ENCODE data around the gene PPP3CA. TPM values are rescaled to one million over a fixed set of nuclear protein-coding genes. Genes with fewer than 3 reads are reported as not detected.

PPP3CA gene
- total and polyA plus RNA-seq, 2 of the 13 experiments (the other 11 are each of a cell fraction or from before 2014, with no cell fraction given), result 4.8 to 13.2 TPM

DNA sequence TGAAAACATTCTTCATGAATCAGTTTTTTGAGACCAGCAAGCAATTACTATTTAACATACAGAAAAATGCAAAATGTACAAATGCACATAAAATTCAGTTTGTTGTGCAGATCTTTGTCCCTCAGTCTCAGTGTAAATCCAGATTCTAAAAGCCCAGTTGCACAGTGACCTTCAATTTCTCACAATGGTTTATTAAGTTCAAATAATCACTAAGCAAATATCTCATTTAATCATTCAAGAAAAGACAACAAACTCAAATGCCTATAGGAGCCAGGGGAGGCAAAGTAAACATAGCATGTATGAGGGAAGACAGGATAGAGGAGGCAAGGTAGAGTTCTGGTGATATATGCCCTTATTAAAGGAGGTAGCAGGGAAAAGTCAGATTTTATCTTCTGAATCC is 82.8 kb downstream of the PPP3CA start (continued):
- TF ChIP-seq, protein P1, sequence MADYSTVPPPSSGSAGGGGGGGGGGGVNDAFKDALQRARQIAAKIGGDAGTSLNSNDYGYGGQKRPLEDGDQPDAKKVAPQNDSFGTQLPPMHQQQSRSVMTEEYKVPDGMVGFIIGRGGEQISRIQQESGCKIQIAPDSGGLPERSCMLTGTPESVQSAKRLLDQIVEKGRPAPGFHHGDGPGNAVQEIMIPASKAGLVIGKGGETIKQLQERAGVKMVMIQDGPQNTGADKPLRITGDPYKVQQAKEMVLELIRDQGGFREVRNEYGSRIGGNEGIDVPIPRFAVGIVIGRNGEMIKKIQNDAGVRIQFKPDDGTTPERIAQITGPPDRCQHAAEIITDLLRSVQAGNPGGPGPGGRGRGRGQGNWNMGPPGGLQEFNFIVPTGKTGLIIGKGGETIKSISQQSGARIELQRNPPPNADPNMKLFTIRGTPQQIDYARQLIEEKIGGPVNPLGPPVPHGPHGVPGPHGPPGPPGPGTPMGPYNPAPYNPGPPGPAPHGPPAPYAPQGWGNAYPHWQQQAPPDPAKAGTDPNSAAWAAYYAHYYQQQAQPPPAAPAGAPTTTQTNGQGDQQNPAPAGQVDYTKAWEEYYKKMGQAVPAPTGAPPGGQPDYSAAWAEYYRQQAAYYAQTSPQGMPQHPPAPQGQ (CRISPR knock-in tag; IDR thresholded peaks at IDR 0.05; ENCODE audit: borderline replicate concordance), result no peak
- TF ChIP-seq, protein P2, sequence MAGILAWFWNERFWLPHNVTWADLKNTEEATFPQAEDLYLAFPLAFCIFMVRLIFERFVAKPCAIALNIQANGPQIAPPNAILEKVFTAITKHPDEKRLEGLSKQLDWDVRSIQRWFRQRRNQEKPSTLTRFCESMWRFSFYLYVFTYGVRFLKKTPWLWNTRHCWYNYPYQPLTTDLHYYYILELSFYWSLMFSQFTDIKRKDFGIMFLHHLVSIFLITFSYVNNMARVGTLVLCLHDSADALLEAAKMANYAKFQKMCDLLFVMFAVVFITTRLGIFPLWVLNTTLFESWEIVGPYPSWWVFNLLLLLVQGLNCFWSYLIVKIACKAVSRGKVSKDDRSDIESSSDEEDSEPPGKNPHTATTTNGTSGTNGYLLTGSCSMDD (CRISPR knock-in tag; IDR thresholded peaks at IDR 0.05), result no peak
- TF ChIP-seq DPF2 (CRISPR knock-in tag; IDR thresholded peaks at IDR 0.05; ENCODE audit: borderline replicate concordance, low read depth) (no peak; the same call in 1 of the 2 replicates), FOXA1 (IDR thresholded peaks at IDR 0.05) (peak; percentile 68), FOXA1 (CRISPR knock-in tag; IDR thresholded peaks at IDR 0.05) (peak; percentile 91), PPARG (CRISPR knock-in tag; conservative IDR thresholded peaks at IDR 0.05) (peak; percentile 55; the same call in 1 of the 2 replicates), ZBTB20 (CRISPR knock-in tag; IDR thresholded peaks at IDR 0.05; ENCODE audit: borderline replicate concordance, low read depth) (peak; percentile 46; the same call in 1 of the 2 replicates), FOXA3 (CRISPR knock-in tag; IDR thresholded peaks at IDR 0.05) (peak; percentile 90)
- TF ChIP-seq, protein P3, sequence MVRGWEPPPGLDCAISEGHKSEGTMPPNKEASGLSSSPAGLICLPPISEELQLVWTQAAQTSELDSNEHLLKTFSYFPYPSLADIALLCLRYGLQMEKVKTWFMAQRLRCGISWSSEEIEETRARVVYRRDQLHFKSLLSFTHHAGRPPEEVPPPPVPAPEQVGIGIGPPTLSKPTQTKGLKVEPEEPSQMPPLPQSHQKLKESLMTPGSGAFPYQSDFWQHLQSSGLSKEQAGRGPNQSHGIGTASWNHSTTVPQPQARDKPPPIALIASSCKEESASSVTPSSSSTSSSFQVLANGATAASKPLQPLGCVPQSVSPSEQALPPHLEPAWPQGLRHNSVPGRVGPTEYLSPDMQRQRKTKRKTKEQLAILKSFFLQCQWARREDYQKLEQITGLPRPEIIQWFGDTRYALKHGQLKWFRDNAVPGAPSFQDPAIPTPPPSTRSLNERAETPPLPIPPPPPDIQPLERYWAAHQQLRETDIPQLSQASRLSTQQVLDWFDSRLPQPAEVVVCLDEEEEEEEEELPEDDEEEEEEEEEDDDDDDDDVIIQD (CRISPR knock-in tag; IDR thresholded peaks at IDR 0.05; ENCODE audit: low read depth), result peak; percentile 49; the same call in 1 of the 2 replicates
- TF ChIP-seq, protein P4, sequence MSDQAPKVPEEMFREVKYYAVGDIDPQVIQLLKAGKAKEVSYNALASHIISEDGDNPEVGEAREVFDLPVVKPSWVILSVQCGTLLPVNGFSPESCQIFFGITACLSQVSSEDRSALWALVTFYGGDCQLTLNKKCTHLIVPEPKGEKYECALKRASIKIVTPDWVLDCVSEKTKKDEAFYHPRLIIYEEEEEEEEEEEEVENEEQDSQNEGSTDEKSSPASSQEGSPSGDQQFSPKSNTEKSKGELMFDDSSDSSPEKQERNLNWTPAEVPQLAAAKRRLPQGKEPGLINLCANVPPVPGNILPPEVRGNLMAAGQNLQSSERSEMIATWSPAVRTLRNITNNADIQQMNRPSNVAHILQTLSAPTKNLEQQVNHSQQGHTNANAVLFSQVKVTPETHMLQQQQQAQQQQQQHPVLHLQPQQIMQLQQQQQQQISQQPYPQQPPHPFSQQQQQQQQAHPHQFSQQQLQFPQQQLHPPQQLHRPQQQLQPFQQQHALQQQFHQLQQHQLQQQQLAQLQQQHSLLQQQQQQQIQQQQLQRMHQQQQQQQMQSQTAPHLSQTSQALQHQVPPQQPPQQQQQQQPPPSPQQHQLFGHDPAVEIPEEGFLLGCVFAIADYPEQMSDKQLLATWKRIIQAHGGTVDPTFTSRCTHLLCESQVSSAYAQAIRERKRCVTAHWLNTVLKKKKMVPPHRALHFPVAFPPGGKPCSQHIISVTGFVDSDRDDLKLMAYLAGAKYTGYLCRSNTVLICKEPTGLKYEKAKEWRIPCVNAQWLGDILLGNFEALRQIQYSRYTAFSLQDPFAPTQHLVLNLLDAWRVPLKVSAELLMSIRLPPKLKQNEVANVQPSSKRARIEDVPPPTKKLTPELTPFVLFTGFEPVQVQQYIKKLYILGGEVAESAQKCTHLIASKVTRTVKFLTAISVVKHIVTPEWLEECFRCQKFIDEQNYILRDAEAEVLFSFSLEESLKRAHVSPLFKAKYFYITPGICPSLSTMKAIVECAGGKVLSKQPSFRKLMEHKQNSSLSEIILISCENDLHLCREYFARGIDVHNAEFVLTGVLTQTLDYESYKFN (CRISPR knock-in tag; conservative IDR thresholded peaks at IDR 0.05), result peak; percentile 71
- TF ChIP-seq, protein P5, sequence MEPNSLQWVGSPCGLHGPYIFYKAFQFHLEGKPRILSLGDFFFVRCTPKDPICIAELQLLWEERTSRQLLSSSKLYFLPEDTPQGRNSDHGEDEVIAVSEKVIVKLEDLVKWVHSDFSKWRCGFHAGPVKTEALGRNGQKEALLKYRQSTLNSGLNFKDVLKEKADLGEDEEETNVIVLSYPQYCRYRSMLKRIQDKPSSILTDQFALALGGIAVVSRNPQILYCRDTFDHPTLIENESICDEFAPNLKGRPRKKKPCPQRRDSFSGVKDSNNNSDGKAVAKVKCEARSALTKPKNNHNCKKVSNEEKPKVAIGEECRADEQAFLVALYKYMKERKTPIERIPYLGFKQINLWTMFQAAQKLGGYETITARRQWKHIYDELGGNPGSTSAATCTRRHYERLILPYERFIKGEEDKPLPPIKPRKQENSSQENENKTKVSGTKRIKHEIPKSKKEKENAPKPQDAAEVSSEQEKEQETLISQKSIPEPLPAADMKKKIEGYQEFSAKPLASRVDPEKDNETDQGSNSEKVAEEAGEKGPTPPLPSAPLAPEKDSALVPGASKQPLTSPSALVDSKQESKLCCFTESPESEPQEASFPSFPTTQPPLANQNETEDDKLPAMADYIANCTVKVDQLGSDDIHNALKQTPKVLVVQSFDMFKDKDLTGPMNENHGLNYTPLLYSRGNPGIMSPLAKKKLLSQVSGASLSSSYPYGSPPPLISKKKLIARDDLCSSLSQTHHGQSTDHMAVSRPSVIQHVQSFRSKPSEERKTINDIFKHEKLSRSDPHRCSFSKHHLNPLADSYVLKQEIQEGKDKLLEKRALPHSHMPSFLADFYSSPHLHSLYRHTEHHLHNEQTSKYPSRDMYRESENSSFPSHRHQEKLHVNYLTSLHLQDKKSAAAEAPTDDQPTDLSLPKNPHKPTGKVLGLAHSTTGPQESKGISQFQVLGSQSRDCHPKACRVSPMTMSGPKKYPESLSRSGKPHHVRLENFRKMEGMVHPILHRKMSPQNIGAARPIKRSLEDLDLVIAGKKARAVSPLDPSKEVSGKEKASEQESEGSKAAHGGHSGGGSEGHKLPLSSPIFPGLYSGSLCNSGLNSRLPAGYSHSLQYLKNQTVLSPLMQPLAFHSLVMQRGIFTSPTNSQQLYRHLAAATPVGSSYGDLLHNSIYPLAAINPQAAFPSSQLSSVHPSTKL (CRISPR knock-in tag; IDR thresholded peaks at IDR 0.05), result peak; percentile 69
- TF ChIP-seq, protein P6, sequence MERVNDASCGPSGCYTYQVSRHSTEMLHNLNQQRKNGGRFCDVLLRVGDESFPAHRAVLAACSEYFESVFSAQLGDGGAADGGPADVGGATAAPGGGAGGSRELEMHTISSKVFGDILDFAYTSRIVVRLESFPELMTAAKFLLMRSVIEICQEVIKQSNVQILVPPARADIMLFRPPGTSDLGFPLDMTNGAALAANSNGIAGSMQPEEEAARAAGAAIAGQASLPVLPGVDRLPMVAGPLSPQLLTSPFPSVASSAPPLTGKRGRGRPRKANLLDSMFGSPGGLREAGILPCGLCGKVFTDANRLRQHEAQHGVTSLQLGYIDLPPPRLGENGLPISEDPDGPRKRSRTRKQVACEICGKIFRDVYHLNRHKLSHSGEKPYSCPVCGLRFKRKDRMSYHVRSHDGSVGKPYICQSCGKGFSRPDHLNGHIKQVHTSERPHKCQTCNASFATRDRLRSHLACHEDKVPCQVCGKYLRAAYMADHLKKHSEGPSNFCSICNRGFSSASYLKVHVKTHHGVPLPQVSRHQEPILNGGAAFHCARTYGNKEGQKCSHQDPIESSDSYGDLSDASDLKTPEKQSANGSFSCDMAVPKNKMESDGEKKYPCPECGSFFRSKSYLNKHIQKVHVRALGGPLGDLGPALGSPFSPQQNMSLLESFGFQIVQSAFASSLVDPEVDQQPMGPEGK (CRISPR knock-in tag; IDR thresholded peaks at IDR 0.05), result 0 out of 2 replicates have a peak, but pooled peaks have one; percentile 27
